Activated CD4-positive, CD25-positive, alpha-beta regulatory T cell treated with anti-CD3 and anti-CD28 coated beads, Interleukin-2, amount 50 U/mL, for 16 hours (primary cell): Measurements from ENCODE around the gene SLC48A1.

Experiments used
- DNase-seq: peaks from one replicate; pipeline ENCODE4 v3.0.0-alpha.2; 2020; ENCODE audit warnings: low read depth, low spot score

SLC48A1 gene

GRCh38 chr12:47744005-47744651 is 28.9 kb upstream of the SLC48A1 start:
- DNase-seq, result peak; percentile 34

- DNase-seq, result no peak
These were observed 28.1 kb upstream of the SLC48A1 start for GRCh38 chr12:47744778-47745436.

- DNase-seq, result no peak
These were observed 27.5 kb upstream of the SLC48A1 start for GRCh38 chr12:47745485-47746041.

GRCh38 chr12:47746073-47746472 is 27.0 kb upstream of the SLC48A1 start:
- DNase-seq, result no peak

- no peak for DNase-seq
These were observed 26.5 kb upstream of the SLC48A1 start for GRCh38 chr12:47746523-47746922.

- no peak for DNase-seq
These were observed 25.9 kb upstream of the SLC48A1 start for GRCh38 chr12:47747126-47747525.

GRCh38 chr12:47747596-47748506 is 25.2 kb upstream of the SLC48A1 start:
- DNase-seq, result no peak

- no peak for DNase-seq
These were observed 24.6 kb upstream of the SLC48A1 start for GRCh38 chr12:47748507-47748828.

GRCh38 chr12:47748899-47749298 is 24.1 kb upstream of the SLC48A1 start:
- DNase-seq, result no peak

GRCh38 chr12:47750229-47750798 is 22.7 kb upstream of the SLC48A1 start:
- no peak for DNase-seq

- no peak for DNase-seq
These were observed 22.0 kb upstream of the SLC48A1 start for GRCh38 chr12:47750916-47751470.

- no peak for DNase-seq
These were observed 21.5 kb upstream of the SLC48A1 start for GRCh38 chr12:47751561-47751960.

GRCh38 chr12:47752121-47752520 is 20.9 kb upstream of the SLC48A1 start:
- no peak for DNase-seq

- DNase-seq, result no peak
These were observed 20.5 kb upstream of the SLC48A1 start for GRCh38 chr12:47752552-47752951.

GRCh38 chr12:47753021-47754001 is 19.7 kb upstream of the SLC48A1 start:
- no peak for DNase-seq

- DNase-seq, result no peak
These were observed 18.9 kb upstream of the SLC48A1 start for GRCh38 chr12:47754126-47754525.

- no peak for DNase-seq
These were observed 18.2 kb upstream of the SLC48A1 start for GRCh38 chr12:47754881-47755280.

GRCh38 chr12:47755655-47756562 is 17.1 kb upstream of the SLC48A1 start:
- DNase-seq, result no peak

- no peak for DNase-seq
These were observed 15.6 kb upstream of the SLC48A1 start for GRCh38 chr12:47757364-47757839.
